ENCODE results near the gene PROX1. TPM values are rescaled to one million over a fixed set of nuclear protein-coding genes. Genes with fewer than 3 reads are reported as not detected.

PROX1 gene
- polyA plus RNA-seq, 1 donor (not counting 4 experiments of a cell fraction or from before 2014, with no cell fraction given), result 0.20 TPM

- no peak for TF ChIP-seq EZH2 (IDR thresholded peaks at IDR 0.05; ENCODE audit: low read length)
- no peak for TF ChIP-seq CTCF (optimal IDR thresholded peaks at IDR 0.05 in 1 of 3, IDR thresholded peaks at IDR 0.05 in 1 of 3, conservative IDR thresholded peaks at IDR 0.05 in 1 of 3; ENCODE audit: extremely low read depth in 1 of 3, insufficient read depth in 2 of 3, low read length in 3 of 3)
- H3K27me3 ChIP-seq (ENCODE audit: control insufficient read depth, extremely low read depth, insufficient read depth, low read length), result peaks cover 35% of the 10 kb centered on the region
- FAIRE-seq, result no peak
These were observed 29.4 kb upstream of the PROX1 start for GRCh38 chr1:213958346-213958745.

DNA sequence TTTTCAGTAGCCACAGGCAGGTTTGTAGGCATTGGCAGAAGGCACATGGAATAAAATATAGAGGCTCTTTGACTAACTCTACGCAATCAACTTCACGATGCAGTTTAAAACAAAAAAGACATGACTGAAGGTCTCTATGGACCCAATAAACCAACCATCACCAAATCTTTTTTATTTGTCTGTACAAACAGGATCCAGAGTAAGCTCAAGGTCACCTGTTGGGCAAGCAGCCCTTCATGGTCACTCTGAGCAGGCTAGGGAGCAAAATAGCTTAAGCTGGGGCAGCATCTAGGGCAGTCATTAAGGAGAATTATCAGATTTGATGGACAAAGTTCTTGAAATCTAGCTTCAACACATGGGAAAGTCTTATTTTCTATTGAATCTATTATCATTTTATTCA lies 26.8 kb upstream of the PROX1 start:
- Histone ChIP-seq H4K20me1 (ENCODE audit: control insufficient read depth, extremely low read depth, insufficient read depth, low read length) (no peaks in the 10 kb centered on the region), H3K27ac (ENCODE audit: control insufficient read depth, insufficient read depth, low read length) (no peak overlapping the region), H3K9me1 (ENCODE audit: control insufficient read depth, extremely low read depth, insufficient read depth, low read length) (no peaks in the 10 kb centered on the region), H3K79me2 (ENCODE audit: control insufficient read depth, insufficient read depth, low read length) (no peaks in the 10 kb centered on the region), H2AFZ (ENCODE audit: control insufficient read depth, low read length) (no peak overlapping the region), H3K4me3 (ENCODE audit: control insufficient read depth in 2 of 3, extremely low read depth in 1 of 3, insufficient read depth in 2 of 3, low read depth in 1 of 3, low read length in 3 of 3) (no peak overlapping the region), H3K27me3 (ENCODE audit: control insufficient read depth, extremely low read depth, insufficient read depth, low read length) (peaks cover 34% of the 10 kb centered on the region), H3K9me3 (ENCODE audit: control insufficient read depth, low read depth, low read length) (no peaks in the 10 kb centered on the region), H3K4me2 (ENCODE audit: control insufficient read depth, extremely low read depth, insufficient read depth, low read depth, low read length) (no peak overlapping the region), H3K9ac (ENCODE audit: control insufficient read depth, extremely low read depth, insufficient read depth, low read length) (no peak overlapping the region), H3K36me3 (ENCODE audit: control insufficient read depth in 2 of 2, extremely low read depth in 1 of 2, insufficient read depth in 2 of 2, low read length in 2 of 2) (no peaks in the 10 kb centered on the region), H3K4me1 (ENCODE audit: control insufficient read depth, extremely low read depth, insufficient read depth, low read length) (no peaks in the 10 kb centered on the region)
- FAIRE-seq (no peak), DNase-seq (ENCODE audit: low read depth, low spot score) (no peak)
- no peak for TF ChIP-seq CTCF (optimal IDR thresholded peaks at IDR 0.05 in 1 of 3, IDR thresholded peaks at IDR 0.05 in 1 of 3, conservative IDR thresholded peaks at IDR 0.05 in 1 of 3; ENCODE audit: extremely low read depth in 1 of 3, insufficient read depth in 2 of 3, low read length in 3 of 3)
- TF ChIP-seq EZH2 (IDR thresholded peaks at IDR 0.05; ENCODE audit: low read length), result no peak
- dilution Hi-C loops (cut with MboI; ENCODE audit: extremely low pct_ligation_motif_present, low sequenced_read_pairs), result no loop called here

More at GRCh38 chr1:213958346-213958745, 29.4 kb upstream of the PROX1 start:
- Histone ChIP-seq H3K4me2 (ENCODE audit: control insufficient read depth, extremely low read depth, insufficient read depth, low read depth, low read length) (no peak overlapping the region), H2AFZ (ENCODE audit: control insufficient read depth, low read length) (no peak overlapping the region), H3K9me1 (ENCODE audit: control insufficient read depth, extremely low read depth, insufficient read depth, low read length) (no peaks in the 10 kb centered on the region), H3K36me3 (ENCODE audit: control insufficient read depth in 2 of 2, extremely low read depth in 1 of 2, insufficient read depth in 2 of 2, low read length in 2 of 2) (no peaks in the 10 kb centered on the region), H3K9ac (ENCODE audit: control insufficient read depth, extremely low read depth, insufficient read depth, low read length) (no peak overlapping the region), H3K4me3 (ENCODE audit: control insufficient read depth in 2 of 3, extremely low read depth in 1 of 3, insufficient read depth in 2 of 3, low read depth in 1 of 3, low read length in 3 of 3) (no peak overlapping the region), H4K20me1 (ENCODE audit: control insufficient read depth, extremely low read depth, insufficient read depth, low read length) (no peaks in the 10 kb centered on the region), H3K4me1 (ENCODE audit: control insufficient read depth, extremely low read depth, insufficient read depth, low read length) (no peaks in the 10 kb centered on the region), H3K27ac (ENCODE audit: control insufficient read depth, insufficient read depth, low read length) (no peak overlapping the region), H3K79me2 (ENCODE audit: control insufficient read depth, insufficient read depth, low read length) (no peaks in the 10 kb centered on the region), H3K9me3 (ENCODE audit: control insufficient read depth, low read depth, low read length) (no peaks in the 10 kb centered on the region)
- DNase-seq (ENCODE audit: low read depth, low spot score), result no peak
- dilution Hi-C loops (cut with MboI; ENCODE audit: extremely low pct_ligation_motif_present, low sequenced_read_pairs), result no loop called here

Measured in keratinocyte (primary cell).